Neural cell (in vitro differentiated cells): ENCODE data around the gene MAEA. TPM values are rescaled to one million over a fixed set of nuclear protein-coding genes. Genes with fewer than 3 reads are reported as not detected.

ENCODE experiments used
- H2AFZ ChIP-seq: fragments of 200-600, 300-800 bp; sonication (generic), shearing (Covaris generic); 2 replicates; pipeline ENCODE4 v1.6.0; 2014; ENCODE audit warnings: low read depth, mild to moderate bottlenecking, antibody characterized with exemption, low read length, moderate library complexity
- H3F3A ChIP-seq: fragments of 200-600 bp; shearing (Covaris generic); 2 replicates; pipeline ENCODE4 v1.6.1; 2016; ENCODE audit warnings: mild to moderate bottlenecking, moderate library complexity, mixed read lengths, antibody characterized with exemption, low read length; ENCODE audit not compliant: insufficient read depth, poor library complexity, severe bottlenecking
- H3K27ac ChIP-seq: fragments of 200-600, 300-800 bp; sonication (generic), shearing (Covaris generic); 2 replicates; pipeline ENCODE4 v1.5.1; 2014; ENCODE audit warnings: mild to moderate bottlenecking, low read length, moderate library complexity
- H3K27me3 ChIP-seq: fragments of 300-800, 200-600 bp; sonication (generic), shearing (Covaris generic); 2 replicates; pipeline ENCODE4 v1.6.0; 2014; ENCODE audit warnings: mild to moderate bottlenecking, low read depth, low read length, moderate library complexity; ENCODE audit not compliant: insufficient read depth
- H3K36me3 ChIP-seq: fragments of 300-800, 200-600 bp; sonication (generic), shearing (Covaris generic); 2 replicates; pipeline ENCODE4 v1.5.1; 2014; ENCODE audit warnings: mild to moderate bottlenecking, antibody characterized with exemption, low read length, moderate library complexity; ENCODE audit not compliant: insufficient read depth
- H3K4me2 ChIP-seq: fragments of 300-800, 200-600 bp; sonication (generic), shearing (Covaris generic); 2 replicates; pipeline ENCODE4 v1.6.0; 2014; ENCODE audit warnings: mild to moderate bottlenecking, low read length
- H3K4me3 ChIP-seq: fragments of 300-800, 200-600 bp; sonication (generic), shearing (Covaris generic); 2 replicates; pipeline ENCODE4 v1.5.1; 2014; ENCODE audit warnings: mild to moderate bottlenecking, low read length, moderate library complexity
- H3K79me2 ChIP-seq: fragments of 200-600 bp; shearing (Covaris generic); replicated peaks from 2 replicates; pipeline ENCODE4 v1.6.0; 2014; ENCODE audit warnings: mild to moderate bottlenecking, low read length, moderate library complexity; ENCODE audit not compliant: insufficient read depth
- H3K9ac ChIP-seq: fragments of 300-800, 200-600 bp; sonication (generic), shearing (Covaris generic); 2 replicates; pipeline ENCODE4 v1.6.1; 2016; ENCODE audit warnings: mild to moderate bottlenecking, low read length, mixed read lengths
- H3K9me2 ChIP-seq: fragments of 200-600 bp; shearing (Covaris generic); 2 replicates; pipeline ENCODE4 v1.6.1; 2016; ENCODE audit warnings: mild to moderate bottlenecking, low read length, mixed read lengths; ENCODE audit not compliant: insufficient read depth
- H3K9me3 ChIP-seq: fragments of 200-600, 300-800 bp; sonication (generic), shearing (Covaris generic); 2 replicates; pipeline ENCODE4 v1.6.1; 2016; ENCODE audit warnings: mild to moderate bottlenecking, mixed run types, low read length, moderate library complexity, mixed read lengths
- H4K20me1 ChIP-seq: fragments of 200-600 bp; shearing (Covaris generic); 2 replicates; pipeline ENCODE4 v1.6.1; 2016; ENCODE audit warnings: mild to moderate bottlenecking, mixed run types; ENCODE audit not compliant: insufficient read depth
- EP300 ChIP-seq: fragments of 450-650 bp; conservative IDR thresholded peaks from 2 replicates; pipeline ENCODE4 v1.6.1; 2014; ENCODE audit warnings: antibody characterized with exemption, mild to moderate bottlenecking, moderate library complexity; ENCODE audit not compliant: poor library complexity, severe bottlenecking
- EZH2 ChIP-seq: fragments of 200-600, 300-800 bp; shearing (Covaris generic), sonication (generic); IDR thresholded peaks from 2 replicates; pipeline ENCODE4 v1.6.1; 2014; ENCODE audit warnings: antibody characterized with exemption, low read length, borderline replicate concordance, mild to moderate bottlenecking; ENCODE audit not compliant: insufficient read depth, poor library complexity, severe bottlenecking
- MXI1 ChIP-seq: fragments of 450-650 bp; conservative IDR thresholded peaks from 2 replicates; pipeline ENCODE4 v1.6.1; 2014; ENCODE audit warnings: antibody characterized with exemption, mild to moderate bottlenecking; ENCODE audit not compliant: poor library complexity, severe bottlenecking
- POLR2AphosphoS5 ChIP-seq: IDR thresholded peaks from 2 replicates; pipeline ENCODE4 v1.6.1; 2012
- RAD21 ChIP-seq: fragments of 450-650 bp; conservative IDR thresholded peaks from 2 replicates; pipeline ENCODE4 v1.6.1; 2014; ENCODE audit warnings: antibody characterized with exemption, mild to moderate bottlenecking, moderate library complexity
- SMC3 ChIP-seq: fragments of 450-650 bp; conservative IDR thresholded peaks from 2 replicates; pipeline ENCODE4 v1.6.1; 2014; ENCODE audit warnings: antibody characterized with exemption, mild to moderate bottlenecking, moderate library complexity; ENCODE audit not compliant: poor library complexity
- TAF1 ChIP-seq: IDR thresholded peaks from 2 replicates; pipeline ENCODE4 v1.6.1; 2012; ENCODE audit warnings: low read depth
- polyA plus RNA-seq: library from polyadenylated mRNA; depleted of rRNA; stranded (reverse); fragments of >200 nt; gene quantifications from 2 replicates; pipeline ENCODE4 v1.2.3, GENCODE V29; 2014
- TF ChIP-seq, protein P1 (sequence below): fragments of 450-650 bp; IDR thresholded peaks from 2 replicates; pipeline ENCODE4 v1.5.1; 2014; ENCODE audit warnings: antibody characterized with exemption, mild to moderate bottlenecking, moderate library complexity; ENCODE audit not compliant: poor library complexity, severe bottlenecking
- TF ChIP-seq, protein P2 (sequence below): IDR thresholded peaks from 2 replicates; pipeline ENCODE4 v1.6.1; 2012; ENCODE audit warnings: borderline replicate concordance

The MAEA gene
- polyA plus RNA-seq, 1 donor from 2014 or later = 106 TPM

DNA sequence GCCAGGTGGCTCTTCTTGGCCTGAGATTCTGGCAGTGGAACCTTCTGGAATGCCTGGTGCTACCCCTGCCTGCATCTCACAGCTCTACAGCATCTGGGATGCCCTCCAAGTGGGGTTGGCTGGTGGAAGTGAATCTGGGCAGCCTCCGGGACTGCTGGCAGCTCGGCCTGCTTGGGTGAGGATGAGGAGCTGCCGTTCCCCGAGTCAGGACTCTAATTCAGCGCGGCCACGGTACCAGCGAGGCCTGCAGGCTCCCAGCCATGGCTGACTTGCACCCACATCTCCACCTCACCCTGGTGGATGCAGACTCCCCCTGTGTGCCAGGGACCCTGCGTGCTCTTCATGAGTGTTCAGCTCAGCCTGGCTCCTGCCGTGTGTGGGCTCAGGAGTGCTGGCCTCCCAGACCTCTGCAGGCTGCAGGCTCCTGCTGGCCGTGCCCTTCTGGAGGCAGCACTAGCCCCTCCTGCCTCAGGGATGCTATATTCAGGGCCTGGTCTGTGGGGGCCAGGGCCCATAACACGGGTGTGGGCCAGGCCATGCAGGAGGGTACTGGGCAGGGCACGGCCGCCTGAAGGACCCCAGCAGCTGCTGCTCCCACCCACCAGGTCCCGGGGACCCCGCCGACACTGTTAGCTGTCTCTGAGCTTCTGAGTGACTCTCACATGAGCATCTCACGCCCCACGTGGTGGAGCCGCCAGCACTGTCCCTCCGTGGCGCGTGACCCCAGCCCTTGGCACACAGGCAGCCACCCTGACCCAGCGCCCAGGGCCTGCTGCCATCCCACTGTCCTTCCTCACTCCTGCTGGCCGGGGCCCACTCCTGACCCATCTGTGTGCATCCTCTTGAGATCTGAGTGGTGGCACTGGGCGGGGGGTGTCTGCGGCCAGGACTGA lies 67.9 kb downstream of the MAEA start:
- no peaks in the 10 kb centered on the region for H3F3A ChIP-seq
- H4K20me1 ChIP-seq = no peaks in the 10 kb centered on the region
- no peak overlapping the region for H3K4me2 ChIP-seq
- H3K36me3 ChIP-seq = no peaks in the 10 kb centered on the region
- H3K9me3 ChIP-seq = no peaks in the 10 kb centered on the region
- H3K27ac ChIP-seq = peak overlapping the region; percentile 3
- H3K79me2 ChIP-seq = no peaks in the 10 kb centered on the region
- H3K27me3 ChIP-seq = no peaks in the 10 kb centered on the region
- H3K4me3 ChIP-seq = peak overlapping the region; percentile 33
- H3K9ac ChIP-seq = no peak overlapping the region
- H2AFZ ChIP-seq = no peak overlapping the region
- TF ChIP-seq EP300 (no peak), POLR2AphosphoS5 (no peak), RAD21 (no peak), MXI1 (no peak), SMC3 (no peak), EZH2 (no peak), TAF1 (no peak)
- TF ChIP-seq, protein P1, sequence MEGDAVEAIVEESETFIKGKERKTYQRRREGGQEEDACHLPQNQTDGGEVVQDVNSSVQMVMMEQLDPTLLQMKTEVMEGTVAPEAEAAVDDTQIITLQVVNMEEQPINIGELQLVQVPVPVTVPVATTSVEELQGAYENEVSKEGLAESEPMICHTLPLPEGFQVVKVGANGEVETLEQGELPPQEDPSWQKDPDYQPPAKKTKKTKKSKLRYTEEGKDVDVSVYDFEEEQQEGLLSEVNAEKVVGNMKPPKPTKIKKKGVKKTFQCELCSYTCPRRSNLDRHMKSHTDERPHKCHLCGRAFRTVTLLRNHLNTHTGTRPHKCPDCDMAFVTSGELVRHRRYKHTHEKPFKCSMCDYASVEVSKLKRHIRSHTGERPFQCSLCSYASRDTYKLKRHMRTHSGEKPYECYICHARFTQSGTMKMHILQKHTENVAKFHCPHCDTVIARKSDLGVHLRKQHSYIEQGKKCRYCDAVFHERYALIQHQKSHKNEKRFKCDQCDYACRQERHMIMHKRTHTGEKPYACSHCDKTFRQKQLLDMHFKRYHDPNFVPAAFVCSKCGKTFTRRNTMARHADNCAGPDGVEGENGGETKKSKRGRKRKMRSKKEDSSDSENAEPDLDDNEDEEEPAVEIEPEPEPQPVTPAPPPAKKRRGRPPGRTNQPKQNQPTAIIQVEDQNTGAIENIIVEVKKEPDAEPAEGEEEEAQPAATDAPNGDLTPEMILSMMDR = no peak
- TF ChIP-seq, protein P2, sequence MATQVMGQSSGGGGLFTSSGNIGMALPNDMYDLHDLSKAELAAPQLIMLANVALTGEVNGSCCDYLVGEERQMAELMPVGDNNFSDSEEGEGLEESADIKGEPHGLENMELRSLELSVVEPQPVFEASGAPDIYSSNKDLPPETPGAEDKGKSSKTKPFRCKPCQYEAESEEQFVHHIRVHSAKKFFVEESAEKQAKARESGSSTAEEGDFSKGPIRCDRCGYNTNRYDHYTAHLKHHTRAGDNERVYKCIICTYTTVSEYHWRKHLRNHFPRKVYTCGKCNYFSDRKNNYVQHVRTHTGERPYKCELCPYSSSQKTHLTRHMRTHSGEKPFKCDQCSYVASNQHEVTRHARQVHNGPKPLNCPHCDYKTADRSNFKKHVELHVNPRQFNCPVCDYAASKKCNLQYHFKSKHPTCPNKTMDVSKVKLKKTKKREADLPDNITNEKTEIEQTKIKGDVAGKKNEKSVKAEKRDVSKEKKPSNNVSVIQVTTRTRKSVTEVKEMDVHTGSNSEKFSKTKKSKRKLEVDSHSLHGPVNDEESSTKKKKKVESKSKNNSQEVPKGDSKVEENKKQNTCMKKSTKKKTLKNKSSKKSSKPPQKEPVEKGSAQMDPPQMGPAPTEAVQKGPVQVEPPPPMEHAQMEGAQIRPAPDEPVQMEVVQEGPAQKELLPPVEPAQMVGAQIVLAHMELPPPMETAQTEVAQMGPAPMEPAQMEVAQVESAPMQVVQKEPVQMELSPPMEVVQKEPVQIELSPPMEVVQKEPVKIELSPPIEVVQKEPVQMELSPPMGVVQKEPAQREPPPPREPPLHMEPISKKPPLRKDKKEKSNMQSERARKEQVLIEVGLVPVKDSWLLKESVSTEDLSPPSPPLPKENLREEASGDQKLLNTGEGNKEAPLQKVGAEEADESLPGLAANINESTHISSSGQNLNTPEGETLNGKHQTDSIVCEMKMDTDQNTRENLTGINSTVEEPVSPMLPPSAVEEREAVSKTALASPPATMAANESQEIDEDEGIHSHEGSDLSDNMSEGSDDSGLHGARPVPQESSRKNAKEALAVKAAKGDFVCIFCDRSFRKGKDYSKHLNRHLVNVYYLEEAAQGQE = no peak
- H3K9me2 ChIP-seq = no peaks in the 10 kb centered on the region

DNA sequence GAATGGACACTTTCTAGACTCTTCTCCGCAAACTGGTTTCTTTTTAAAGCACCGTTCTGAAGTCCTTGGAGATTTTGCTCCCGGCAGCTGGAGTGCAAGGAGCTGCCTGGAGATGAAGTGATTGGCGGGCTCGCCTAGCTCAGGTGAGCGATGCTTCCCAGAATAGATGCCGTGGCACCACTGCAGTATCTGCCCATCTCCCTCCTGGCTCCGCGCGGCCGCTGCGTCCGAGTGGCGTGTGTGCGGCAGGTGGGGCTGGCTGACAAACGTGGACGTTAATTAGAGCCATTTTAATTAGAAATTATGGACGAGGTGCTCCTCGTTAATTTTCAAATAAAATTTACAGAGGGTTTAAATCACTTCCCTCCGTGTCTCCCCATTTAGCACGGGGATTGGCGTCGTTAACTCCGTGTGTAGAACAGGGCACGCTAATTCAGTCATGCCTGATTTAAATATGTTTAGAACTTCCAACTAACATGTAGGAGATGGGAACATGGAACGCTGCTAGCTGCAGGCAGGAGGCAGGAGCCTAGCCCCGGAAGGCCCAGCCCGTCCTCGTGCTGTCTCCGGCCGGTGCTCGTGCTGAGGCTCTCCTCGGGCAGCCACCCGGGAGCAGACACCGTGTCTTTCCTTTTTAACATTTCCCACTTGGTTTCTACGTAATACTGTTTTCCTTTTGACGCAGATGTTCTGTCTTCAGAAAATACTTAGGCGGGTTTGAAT lies 68.9 kb downstream of the MAEA start:
- H3K9me2 ChIP-seq = no peaks in the 10 kb centered on the region
- no peak overlapping the region for H3K9ac ChIP-seq
- peak overlapping the region; percentile 33 for H3K4me3 ChIP-seq
- TF ChIP-seq EP300 (peak; percentile 11), EZH2 (no peak)
- no peaks in the 10 kb centered on the region for H3K79me2 ChIP-seq
- H3K4me2 ChIP-seq = no peak overlapping the region
- H3K27me3 ChIP-seq = no peaks in the 10 kb centered on the region
- H4K20me1 ChIP-seq = no peaks in the 10 kb centered on the region
- H3K36me3 ChIP-seq = no peaks in the 10 kb centered on the region
- no peak overlapping the region for H3K27ac ChIP-seq
- H3F3A ChIP-seq = no peaks in the 10 kb centered on the region
- no peaks in the 10 kb centered on the region for H3K9me3 ChIP-seq
- no peak overlapping the region for H2AFZ ChIP-seq
